ENCODE data around the gene LENG8. TPM values are rescaled to one million over a fixed set of nuclear protein-coding genes. Genes with fewer than 3 reads are reported as not detected.
A peak's percentile ranks its signal among the peaks of the same experiment; 100 is the strongest.

LENG8 gene
- total and polyA plus RNA-seq, 2 of the 13 experiments (the other 11 are each of a cell fraction or from before 2014, with no cell fraction given) = 14.3 to 41.9 TPM

DNA sequence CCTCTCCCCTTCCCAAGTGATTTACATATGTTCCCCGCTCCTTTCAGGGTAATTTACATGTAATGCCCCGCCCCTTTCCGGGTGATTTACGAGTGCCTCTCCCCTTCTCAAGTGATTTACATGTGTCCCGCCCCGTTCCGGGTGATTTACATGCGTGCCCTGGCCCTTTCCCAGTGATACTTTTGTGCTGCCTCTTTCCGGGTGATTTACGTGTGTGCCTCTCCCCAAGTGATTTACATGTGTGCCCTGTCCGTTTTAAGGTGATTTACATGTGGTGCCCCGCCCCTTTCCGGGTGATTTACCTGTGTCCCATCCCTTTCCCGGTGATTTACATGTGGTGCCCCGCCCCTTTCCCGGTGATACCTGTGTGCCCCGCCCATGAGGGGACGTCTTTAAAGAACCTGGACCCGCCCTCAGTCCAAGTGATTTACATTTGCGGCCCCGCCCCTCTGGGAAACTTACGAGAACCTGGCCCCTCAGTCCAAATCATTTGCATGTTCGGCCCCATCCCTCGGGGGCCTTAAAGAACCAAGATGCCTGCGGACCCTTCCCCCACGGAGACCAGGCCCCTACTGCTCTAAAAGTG lies 15.1 kb downstream of the LENG8 start (continued):
- TF ChIP-seq ZNF280D (CRISPR knock-in tag; IDR thresholded peaks at IDR 0.05) (no peak), SRF (IDR thresholded peaks at IDR 0.05; ENCODE audit: low read depth, low read length) (no peak), SIX1 (CRISPR knock-in tag; IDR thresholded peaks at IDR 0.05; ENCODE audit: borderline replicate concordance) (no peak), RARG (CRISPR knock-in tag; IDR thresholded peaks at IDR 0.05; ENCODE audit: low read depth) (no peak), NR2C2 (CRISPR knock-in tag; IDR thresholded peaks at IDR 0.05; ENCODE audit: borderline replicate concordance) (no peak), MEIS2 (CRISPR knock-in tag; IDR thresholded peaks at IDR 0.05) (no peak), ZSCAN29 (CRISPR knock-in tag; conservative IDR thresholded peaks at IDR 0.05) (no peak), TAF15 (IDR thresholded peaks at IDR 0.05; ENCODE audit: low read depth, low read length, poor library complexity, severe bottlenecking) (no peak), FOSL1 (CRISPR knock-in tag; IDR thresholded peaks at IDR 0.05; ENCODE audit: borderline replicate concordance) (no peak), ZNF562 (CRISPR knock-in tag; IDR thresholded peaks at IDR 0.05; ENCODE audit: borderline replicate concordance) (no peak), ZNF564 (CRISPR knock-in tag; IDR thresholded peaks at IDR 0.05) (no peak), ZNF782 (CRISPR knock-in tag; IDR thresholded peaks at IDR 0.05; ENCODE audit: borderline replicate concordance) (no peak), YEATS4 (CRISPR knock-in tag; IDR thresholded peaks at IDR 0.05; ENCODE audit: borderline replicate concordance) (no peak), TOE1 (CRISPR knock-in tag; IDR thresholded peaks at IDR 0.05) (no peak), NR1H2 (CRISPR knock-in tag; IDR thresholded peaks at IDR 0.05; ENCODE audit: borderline replicate concordance, low read depth) (no peak)
- TF ChIP-seq, protein P1, sequence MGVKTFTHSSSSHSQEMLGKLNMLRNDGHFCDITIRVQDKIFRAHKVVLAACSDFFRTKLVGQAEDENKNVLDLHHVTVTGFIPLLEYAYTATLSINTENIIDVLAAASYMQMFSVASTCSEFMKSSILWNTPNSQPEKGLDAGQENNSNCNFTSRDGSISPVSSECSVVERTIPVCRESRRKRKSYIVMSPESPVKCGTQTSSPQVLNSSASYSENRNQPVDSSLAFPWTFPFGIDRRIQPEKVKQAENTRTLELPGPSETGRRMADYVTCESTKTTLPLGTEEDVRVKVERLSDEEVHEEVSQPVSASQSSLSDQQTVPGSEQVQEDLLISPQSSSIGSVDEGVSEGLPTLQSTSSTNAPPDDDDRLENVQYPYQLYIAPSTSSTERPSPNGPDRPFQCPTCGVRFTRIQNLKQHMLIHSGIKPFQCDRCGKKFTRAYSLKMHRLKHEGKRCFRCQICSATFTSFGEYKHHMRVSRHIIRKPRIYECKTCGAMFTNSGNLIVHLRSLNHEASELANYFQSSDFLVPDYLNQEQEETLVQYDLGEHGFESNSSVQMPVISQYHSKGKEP (CRISPR knock-in tag; IDR thresholded peaks at IDR 0.05) = no peak
- TF ChIP-seq, protein P2, sequence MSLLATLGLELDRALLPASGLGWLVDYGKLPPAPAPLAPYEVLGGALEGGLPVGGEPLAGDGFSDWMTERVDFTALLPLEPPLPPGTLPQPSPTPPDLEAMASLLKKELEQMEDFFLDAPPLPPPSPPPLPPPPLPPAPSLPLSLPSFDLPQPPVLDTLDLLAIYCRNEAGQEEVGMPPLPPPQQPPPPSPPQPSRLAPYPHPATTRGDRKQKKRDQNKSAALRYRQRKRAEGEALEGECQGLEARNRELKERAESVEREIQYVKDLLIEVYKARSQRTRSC (CRISPR knock-in tag; IDR thresholded peaks at IDR 0.05; ENCODE audit: low read depth) = no peak
- TF ChIP-seq, protein P3, sequence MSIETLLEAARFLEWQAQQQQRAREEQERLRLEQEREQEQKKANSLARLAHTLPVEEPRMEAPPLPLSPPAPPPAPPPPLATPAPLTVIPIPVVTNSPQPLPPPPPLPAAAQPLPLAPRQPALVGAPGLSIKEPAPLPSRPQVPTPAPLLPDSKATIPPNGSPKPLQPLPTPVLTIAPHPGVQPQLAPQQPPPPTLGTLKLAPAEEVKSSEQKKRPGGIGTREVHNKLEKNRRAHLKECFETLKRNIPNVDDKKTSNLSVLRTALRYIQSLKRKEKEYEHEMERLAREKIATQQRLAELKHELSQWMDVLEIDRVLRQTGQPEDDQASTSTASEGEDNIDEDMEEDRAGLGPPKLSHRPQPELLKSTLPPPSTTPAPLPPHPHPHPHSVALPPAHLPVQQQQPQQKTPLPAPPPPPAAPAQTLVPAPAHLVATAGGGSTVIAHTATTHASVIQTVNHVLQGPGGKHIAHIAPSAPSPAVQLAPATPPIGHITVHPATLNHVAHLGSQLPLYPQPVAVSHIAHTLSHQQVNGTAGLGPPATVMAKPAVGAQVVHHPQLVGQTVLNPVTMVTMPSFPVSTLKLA (IDR thresholded peaks at IDR 0.05) = peak; percentile 87
- TF ChIP-seq, protein P4, sequence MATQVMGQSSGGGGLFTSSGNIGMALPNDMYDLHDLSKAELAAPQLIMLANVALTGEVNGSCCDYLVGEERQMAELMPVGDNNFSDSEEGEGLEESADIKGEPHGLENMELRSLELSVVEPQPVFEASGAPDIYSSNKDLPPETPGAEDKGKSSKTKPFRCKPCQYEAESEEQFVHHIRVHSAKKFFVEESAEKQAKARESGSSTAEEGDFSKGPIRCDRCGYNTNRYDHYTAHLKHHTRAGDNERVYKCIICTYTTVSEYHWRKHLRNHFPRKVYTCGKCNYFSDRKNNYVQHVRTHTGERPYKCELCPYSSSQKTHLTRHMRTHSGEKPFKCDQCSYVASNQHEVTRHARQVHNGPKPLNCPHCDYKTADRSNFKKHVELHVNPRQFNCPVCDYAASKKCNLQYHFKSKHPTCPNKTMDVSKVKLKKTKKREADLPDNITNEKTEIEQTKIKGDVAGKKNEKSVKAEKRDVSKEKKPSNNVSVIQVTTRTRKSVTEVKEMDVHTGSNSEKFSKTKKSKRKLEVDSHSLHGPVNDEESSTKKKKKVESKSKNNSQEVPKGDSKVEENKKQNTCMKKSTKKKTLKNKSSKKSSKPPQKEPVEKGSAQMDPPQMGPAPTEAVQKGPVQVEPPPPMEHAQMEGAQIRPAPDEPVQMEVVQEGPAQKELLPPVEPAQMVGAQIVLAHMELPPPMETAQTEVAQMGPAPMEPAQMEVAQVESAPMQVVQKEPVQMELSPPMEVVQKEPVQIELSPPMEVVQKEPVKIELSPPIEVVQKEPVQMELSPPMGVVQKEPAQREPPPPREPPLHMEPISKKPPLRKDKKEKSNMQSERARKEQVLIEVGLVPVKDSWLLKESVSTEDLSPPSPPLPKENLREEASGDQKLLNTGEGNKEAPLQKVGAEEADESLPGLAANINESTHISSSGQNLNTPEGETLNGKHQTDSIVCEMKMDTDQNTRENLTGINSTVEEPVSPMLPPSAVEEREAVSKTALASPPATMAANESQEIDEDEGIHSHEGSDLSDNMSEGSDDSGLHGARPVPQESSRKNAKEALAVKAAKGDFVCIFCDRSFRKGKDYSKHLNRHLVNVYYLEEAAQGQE (IDR thresholded peaks at IDR 0.05; ENCODE audit: borderline replicate concordance in 1 of 2, low read depth in 1 of 2, low read length in 2 of 2) = no peak

All from HepG2 (cell line).